GM13976 (cell line): ENCODE measurements around the gene TNFSF4.
A peak's percentile ranks its signal among the peaks of the same experiment; 100 is the strongest.

Experiments
- DNase-seq: peaks from one replicate; pipeline ENCODE4 v3.0.0; 2012; ENCODE audit warnings: low spot score
- in situ Hi-C: fragments of 300-500 bp; cut with MboI; formaldehyde crosslinking; loops from one replicate; pipeline ENCODE4 v1.12.0; 2022; ENCODE audit warnings: low sequenced_read_pairs, mixed read lengths, inconsistent platforms; ENCODE audit not compliant: unreplicated experiment
- TF ChIP-seq, protein P1 (sequence below): IDR thresholded peaks from 2 replicates; pipeline ENCODE4 v1.5.1; 2012; ENCODE audit warnings: borderline replicate concordance, mild to moderate bottlenecking; ENCODE audit not compliant: insufficient read depth; ENCODE audit errors: extremely low read depth, missing control alignments, control extremely low read depth

TNFSF4 gene

DNA sequence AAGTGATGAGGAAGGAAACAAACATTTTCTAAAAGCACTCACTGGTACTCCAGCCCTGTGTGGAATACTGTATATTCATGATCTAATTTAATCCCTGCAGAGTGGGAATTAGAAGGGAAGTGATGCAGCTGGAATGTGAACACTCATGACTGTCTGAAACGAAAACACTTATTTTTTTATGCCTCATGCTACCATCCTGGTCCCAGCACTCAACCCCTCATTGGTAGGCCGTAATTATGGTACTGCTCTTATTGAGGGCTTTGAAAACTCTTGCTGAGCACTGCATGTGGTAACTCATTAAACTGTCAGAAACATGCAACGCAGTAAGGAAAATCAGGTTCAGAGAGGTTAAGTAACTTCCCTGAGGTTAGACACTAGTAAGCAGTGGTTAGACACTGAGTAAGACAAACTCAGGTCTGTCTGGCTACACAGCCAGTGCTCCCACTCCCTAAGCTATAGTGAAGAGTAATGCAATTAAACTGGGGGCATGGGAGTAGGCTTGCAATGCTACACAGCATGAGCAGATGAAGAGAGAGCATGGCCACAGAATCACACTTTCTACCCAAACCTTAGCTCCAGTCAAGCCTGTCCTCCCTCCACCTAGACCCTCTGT is 17.3 kb upstream of the TNFSF4 start:
- DNase-seq, result no peak

DNA sequence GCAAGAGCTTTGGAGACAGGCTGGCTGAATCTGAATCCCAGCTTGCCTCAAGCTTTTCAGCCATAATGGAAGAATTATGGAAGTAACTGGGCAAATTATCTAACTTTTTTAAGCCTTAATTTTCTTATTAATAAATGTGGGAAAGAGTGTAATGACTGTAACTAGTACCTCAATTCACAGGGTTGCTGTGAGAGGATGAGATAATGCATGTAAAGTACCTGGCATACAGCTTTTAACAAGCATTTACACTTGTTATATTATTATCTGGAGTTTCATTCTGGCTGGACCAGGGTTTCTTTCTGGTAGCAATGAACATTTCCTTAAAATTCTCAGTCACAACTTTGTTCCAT is 15.9 kb upstream of the TNFSF4 start:
- DNase-seq, result no peak
- in situ Hi-C loops, result no loop called here
- TF ChIP-seq, protein P1, sequence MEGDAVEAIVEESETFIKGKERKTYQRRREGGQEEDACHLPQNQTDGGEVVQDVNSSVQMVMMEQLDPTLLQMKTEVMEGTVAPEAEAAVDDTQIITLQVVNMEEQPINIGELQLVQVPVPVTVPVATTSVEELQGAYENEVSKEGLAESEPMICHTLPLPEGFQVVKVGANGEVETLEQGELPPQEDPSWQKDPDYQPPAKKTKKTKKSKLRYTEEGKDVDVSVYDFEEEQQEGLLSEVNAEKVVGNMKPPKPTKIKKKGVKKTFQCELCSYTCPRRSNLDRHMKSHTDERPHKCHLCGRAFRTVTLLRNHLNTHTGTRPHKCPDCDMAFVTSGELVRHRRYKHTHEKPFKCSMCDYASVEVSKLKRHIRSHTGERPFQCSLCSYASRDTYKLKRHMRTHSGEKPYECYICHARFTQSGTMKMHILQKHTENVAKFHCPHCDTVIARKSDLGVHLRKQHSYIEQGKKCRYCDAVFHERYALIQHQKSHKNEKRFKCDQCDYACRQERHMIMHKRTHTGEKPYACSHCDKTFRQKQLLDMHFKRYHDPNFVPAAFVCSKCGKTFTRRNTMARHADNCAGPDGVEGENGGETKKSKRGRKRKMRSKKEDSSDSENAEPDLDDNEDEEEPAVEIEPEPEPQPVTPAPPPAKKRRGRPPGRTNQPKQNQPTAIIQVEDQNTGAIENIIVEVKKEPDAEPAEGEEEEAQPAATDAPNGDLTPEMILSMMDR, result no peak

More for the DNA sequence above, 17.3 kb upstream of the TNFSF4 start:
- TF ChIP-seq, protein P1, result no peak
- in situ Hi-C loops, result no loop called here

DNA sequence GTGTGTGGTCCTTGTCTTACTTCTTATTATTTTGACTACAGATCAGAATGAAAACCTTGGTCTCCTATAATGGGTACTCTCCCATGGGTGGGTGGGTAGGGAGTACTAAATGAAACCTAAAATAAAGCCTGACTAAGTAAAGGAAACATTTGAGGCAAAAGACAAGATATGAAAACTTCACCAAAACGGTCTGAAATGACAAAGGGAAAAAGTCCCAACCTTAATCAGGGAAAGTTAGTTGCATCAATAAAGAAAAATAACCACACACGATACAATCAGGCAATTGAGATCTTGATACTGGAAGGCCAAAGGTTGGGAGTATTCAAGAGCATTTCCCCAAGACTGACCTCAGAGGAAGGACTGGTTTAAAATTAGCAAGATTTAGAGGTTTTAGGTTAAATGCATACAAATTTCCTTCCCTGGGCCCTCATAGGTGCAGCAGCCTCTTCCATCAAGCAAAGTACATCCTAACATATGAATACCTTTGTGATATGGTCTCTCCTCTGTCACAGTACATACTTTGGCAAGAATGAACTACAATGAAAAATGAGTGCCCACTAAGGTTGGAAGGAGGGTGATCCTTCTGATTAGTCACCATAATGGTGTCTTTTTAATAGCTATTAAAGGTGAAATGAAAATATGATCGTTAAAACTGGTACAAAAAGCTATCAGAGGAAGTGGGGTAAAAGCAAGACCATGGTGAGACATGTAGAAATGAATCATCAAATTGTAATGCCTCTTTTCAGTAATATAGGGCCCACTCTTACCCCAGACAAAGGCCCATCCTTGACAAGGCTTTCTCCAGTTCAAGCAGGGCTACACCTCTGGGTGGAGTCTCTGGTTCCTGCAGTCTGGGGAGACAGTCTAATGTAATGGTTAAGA is 15.3 kb upstream of the TNFSF4 start:
- in situ Hi-C loops, result no loop called here
- TF ChIP-seq, protein P1, result no peak
- no peak for DNase-seq

DNA sequence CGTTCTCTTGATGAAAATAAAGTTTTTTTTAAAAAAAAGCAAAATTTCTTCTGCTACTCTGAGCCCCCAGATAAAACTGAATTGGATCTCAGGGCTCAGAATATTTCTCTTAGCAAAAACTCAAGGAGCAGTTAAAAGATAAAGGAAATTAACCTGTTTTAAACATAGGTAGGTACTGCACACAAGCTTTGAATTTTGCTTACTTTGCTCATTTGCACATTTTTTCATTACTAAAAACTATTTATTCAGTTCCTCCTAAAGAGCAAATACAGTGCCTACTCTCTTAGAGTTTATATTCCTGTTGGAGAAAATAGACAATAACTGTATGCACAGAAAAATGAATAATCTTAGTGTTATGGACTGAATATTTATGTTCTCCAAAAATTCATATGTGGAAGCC is 13.0 kb upstream of the TNFSF4 start:
- TF ChIP-seq, protein P1, result no peak

DNA sequence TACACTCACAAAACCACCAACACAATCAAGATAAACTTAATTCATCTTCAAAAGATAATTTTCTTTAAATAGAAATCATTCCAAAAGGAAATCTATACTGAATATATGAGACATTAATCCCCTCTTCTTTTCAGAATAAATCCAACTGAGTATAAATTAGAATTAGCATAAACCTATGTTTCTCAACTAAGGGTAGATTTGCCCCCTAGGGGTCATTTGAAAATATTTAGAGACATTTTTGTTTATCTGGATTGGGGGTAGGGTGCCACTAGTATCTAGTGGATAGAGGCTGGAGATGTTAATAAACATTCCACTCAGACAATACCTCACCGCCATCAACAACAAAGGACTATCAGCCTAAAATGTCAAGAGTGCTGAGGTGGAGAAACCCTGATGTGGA is 6.5 kb upstream of the TNFSF4 start:
- TF ChIP-seq, protein P1, result no peak
- no peak for DNase-seq
- in situ Hi-C loops, result no loop called here

More for the DNA sequence above, 13.0 kb upstream of the TNFSF4 start:
- in situ Hi-C loops, result no loop called here
- DNase-seq, result no peak

DNA sequence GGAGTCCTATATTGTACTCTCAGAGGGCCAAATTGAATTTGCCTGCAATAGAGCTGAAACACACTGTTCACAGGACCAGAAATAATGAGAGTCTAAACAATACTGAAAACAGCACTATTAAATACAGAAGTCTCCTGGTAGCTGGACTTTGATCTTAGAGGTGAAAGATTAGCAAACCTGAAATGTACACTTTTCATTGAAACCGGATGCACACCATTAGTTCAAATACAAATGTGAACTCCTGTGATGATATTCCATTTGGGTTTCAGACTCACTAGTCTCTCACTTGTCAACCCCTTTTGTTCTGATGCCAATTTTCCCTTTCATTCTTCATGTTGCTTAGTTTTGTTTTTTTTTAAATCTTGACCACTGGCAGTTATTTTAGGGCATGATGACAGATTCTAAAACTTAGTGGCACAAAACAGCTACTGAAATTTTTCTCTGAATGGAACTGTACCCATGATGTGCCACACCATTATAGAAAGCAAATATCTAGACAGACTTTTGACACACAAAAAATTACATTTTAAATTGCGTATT is 5.9 kb upstream of the TNFSF4 start:
- DNase-seq, result peak; percentile 34
- TF ChIP-seq, protein P1, result no peak
- in situ Hi-C loops, result no loop called here
